ENCODE results near the gene STX3. TPM values are rescaled to one million over a fixed set of nuclear protein-coding genes. Genes with fewer than 3 reads are reported as not detected.

Gene STX3
- total and polyA plus RNA-seq, 2 of the 4 experiments (the other 2 are of a cell fraction) = 5.0 to 5.4 TPM

GRCh38 chr11:59818572-59818971 is 63.4 kb downstream of the STX3 start:
- Histone ChIP-seq H4K91ac (ENCODE audit: insufficient read depth, low read depth, low read length) (no peak overlapping the region), H2BK120ac (ENCODE audit: low read depth, low read length) (no peak overlapping the region), H2AFZ (replicated peaks; ENCODE audit: low read length, poor library complexity) (no peak overlapping the region), H2BK20ac (ENCODE audit: low read depth, low read length) (no peak overlapping the region), H3K4me3 (ENCODE audit: insufficient read depth, low read depth, low read length) (no peak overlapping the region), H3K18ac (ENCODE audit: low read depth, low read length) (no peak overlapping the region), H4K5ac (ENCODE audit: low read depth, low read length) (no peak overlapping the region), H3K36me3 (ENCODE audit: control insufficient read depth, insufficient read depth, low read length) (no peaks in the 10 kb centered on the region), H2BK5ac (ENCODE audit: low read depth, low read length, poor library complexity, severe bottlenecking) (no peak overlapping the region), H3K14ac (replicated peaks; ENCODE audit: low read depth, low read length) (no peak overlapping the region), H3K23ac (ENCODE audit: low read depth, low read length) (no peak overlapping the region), H3K4me1 (ENCODE audit: control insufficient read depth, insufficient read depth, low read length) (no peaks in the 10 kb centered on the region), H2BK15ac (ENCODE audit: low read depth, low read length) (no peak overlapping the region), H3K4me2 (ENCODE audit: low read depth, low read length) (no peak overlapping the region), H3K27ac (ENCODE audit: insufficient read depth, low read length) (no peak overlapping the region), H3K9me3 (ENCODE audit: control insufficient read depth, insufficient read depth, low read length) (no peaks in the 10 kb centered on the region), H3K56ac (ENCODE audit: extremely low read depth, insufficient read depth, low read length) (no peak overlapping the region), H4K20me1 (ENCODE audit: insufficient read depth, low read length) (no peaks in the 10 kb centered on the region), H2AK9ac (replicated peaks; ENCODE audit: low read depth, low read length, poor library complexity) (no peak overlapping the region), H3K27me3 (ENCODE audit: control insufficient read depth, insufficient read depth, low read length) (peaks cover 6% of the 10 kb centered on the region), H3K4ac (ENCODE audit: low read depth, low read length) (no peak overlapping the region), H4K8ac (ENCODE audit: low read depth in 2 of 2, low read length in 2 of 2) (no peak overlapping the region), H3K9me1 (ENCODE audit: insufficient read depth, low read length) (no peaks in the 10 kb centered on the region), H2AK5ac (ENCODE audit: low read depth, low read length) (no peak overlapping the region), H3K79me1 (ENCODE audit: low read depth in 1 of 2, low read length in 2 of 2) (no peaks in the 10 kb centered on the region), H3K9ac (ENCODE audit: low read depth, low read length) (no peak overlapping the region)
- dilution Hi-C loops (cut with HindIII; ENCODE audit: low sequenced_read_pairs, unreplicated experiment) = no loop called here
- no CpG with 5 or more reads among the region's 4 CpGs for WGBS, 2 experiments (ENCODE audit: extremely low coverage in 2 of 2, insufficient read length in 1 of 2)
- no peak for TF ChIP-seq RFX5 (IDR thresholded peaks at IDR 0.05; ENCODE audit: low read depth, low read length)
- TF ChIP-seq ELK1 (IDR thresholded peaks at IDR 0.05; ENCODE audit: borderline replicate concordance, low read depth, low read length) = no peak
- TF ChIP-seq BHLHE40 (IDR thresholded peaks at IDR 0.05; ENCODE audit: low read depth, low read length) = no peak
- TF ChIP-seq MAZ (IDR thresholded peaks at IDR 0.05; ENCODE audit: borderline replicate concordance, low read depth, low read length) = no peak
- no peak for TF ChIP-seq NFE2L2 (IDR thresholded peaks at IDR 0.05; ENCODE audit: low read depth, low read length)
- no peak for TF ChIP-seq MXI1 (IDR thresholded peaks at IDR 0.05; ENCODE audit: borderline replicate concordance, low read depth, low read length)
- TF ChIP-seq CEBPB (IDR thresholded peaks at IDR 0.05; ENCODE audit: low read depth, low read length) = no peak
- no peak for TF ChIP-seq CHD1 (IDR thresholded peaks at IDR 0.05; ENCODE audit: low read depth, low read length)
- no peak for TF ChIP-seq POLR2A (IDR thresholded peaks at IDR 0.05; ENCODE audit: low read depth, low read length)
- TF ChIP-seq MAFK (IDR thresholded peaks at IDR 0.05; ENCODE audit: low read depth, low read length) = no peak
- TF ChIP-seq USF2 (IDR thresholded peaks at IDR 0.05; ENCODE audit: low read depth, low read length) = no peak
- no peak for TF ChIP-seq RCOR1 (IDR thresholded peaks at IDR 0.05; ENCODE audit: insufficient replicate concordance, low read length)
- DNase-seq (no peak), ATAC-seq (ENCODE audit: low read depth) (no peak)
- CTCF ChIA-PET = no interaction called here
- BruUV-seq (replicated peaks) = no TSS peak
- in situ Hi-C loops (cut with MboI; ENCODE audit: low sequenced_read_pairs) = no loop called here
- POLR2A ChIA-PET (ENCODE audit: unreplicated experiment) = no interaction called here
- intact Hi-C loops (cut with micrococcal nuclease) = no loop called here
